GM12801 (cell line): Measurements from ENCODE around the gene FAM149A.

Experiments
- CTCF ChIP-seq: IDR thresholded peaks from one replicate; pipeline ENCODE4 v1.5.1; 2011; ENCODE audit warnings: control low read depth; ENCODE audit not compliant: insufficient read length; ENCODE audit errors: extremely low read depth

Gene FAM149A

GRCh38 chr4:186172546-186172945, 68.0 kb downstream of the FAM149A start:
- no peak for TF ChIP-seq CTCF

- no peak for TF ChIP-seq CTCF
Measured at GRCh38 chr4:186188107-186188506, 83.6 kb downstream of the FAM149A start.

GRCh38 chr4:186189656-186190055, 85.2 kb downstream of the FAM149A start:
- no peak for TF ChIP-seq CTCF

GRCh38 chr4:186190581-186191199, 86.2 kb downstream of the FAM149A start:
- TF ChIP-seq CTCF, result no peak

GRCh38 chr4:186191200-186192065, 86.9 kb downstream of the FAM149A start, which contains the start of gene CYP4V2:
Gene CYP4V2, plus strand, starts transcription at chr4:186191567. Its CDS starts 257 bp downstream, at chr4:186191824.
- TF ChIP-seq CTCF, result no peak

- TF ChIP-seq CTCF, result no peak
Measured at GRCh38 chr4:186192066-186192612, 87.6 kb downstream of the FAM149A start.

GRCh38 chr4:186193851-186194250, 89.3 kb downstream of the FAM149A start:
- TF ChIP-seq CTCF, result no peak
